LHCN-M2 (cell line): Measurements from ENCODE around the gene MGMT. TPM values are rescaled to one million over a fixed set of nuclear protein-coding genes. Genes with fewer than 3 reads are reported as not detected.

Experiments
- DNase-seq: peaks from one replicate; pipeline ENCODE4 v3.0.0-alpha.2; 2012; ENCODE audit warnings: low read depth
- total RNA-seq: library from RNA; depleted of rRNA; stranded (reverse); fragments of >200 nt; gene quantifications from 2 replicates; pipeline ENCODE4 v1.2.3, GENCODE V29; 2014

Gene MGMT
- total RNA-seq, 1 experiment from 2014 or later = 33.2 TPM

DNA sequence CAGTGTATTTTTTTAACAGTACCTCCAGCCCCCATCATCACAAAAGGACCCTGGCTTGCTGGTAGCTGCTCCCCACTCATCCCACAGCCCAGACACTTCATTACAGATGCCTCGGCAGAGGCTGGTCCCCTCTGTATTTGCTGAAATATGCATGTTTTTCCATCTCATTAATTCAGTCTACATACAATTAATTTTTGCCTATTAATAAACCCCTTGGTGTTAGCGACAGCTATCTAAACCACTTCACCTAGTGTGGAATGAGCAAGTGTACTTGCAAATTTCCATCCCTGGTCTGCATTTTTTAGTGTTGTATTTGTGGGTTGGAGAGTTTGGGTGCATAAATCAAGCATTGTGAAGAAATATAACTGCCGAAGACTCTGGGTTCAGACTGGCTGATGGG is 216.9 kb downstream of the MGMT start:
- no peak for DNase-seq

GRCh38 chr10:129685271-129685670 is 218.2 kb downstream of the MGMT start:
- DNase-seq = no peak

GRCh38 chr10:129689671-129690071 is 222.6 kb downstream of the MGMT start:
- no peak for DNase-seq

- no peak for DNase-seq
These were observed 223.4 kb downstream of the MGMT start for GRCh38 chr10:129690248-129691070.

DNA sequence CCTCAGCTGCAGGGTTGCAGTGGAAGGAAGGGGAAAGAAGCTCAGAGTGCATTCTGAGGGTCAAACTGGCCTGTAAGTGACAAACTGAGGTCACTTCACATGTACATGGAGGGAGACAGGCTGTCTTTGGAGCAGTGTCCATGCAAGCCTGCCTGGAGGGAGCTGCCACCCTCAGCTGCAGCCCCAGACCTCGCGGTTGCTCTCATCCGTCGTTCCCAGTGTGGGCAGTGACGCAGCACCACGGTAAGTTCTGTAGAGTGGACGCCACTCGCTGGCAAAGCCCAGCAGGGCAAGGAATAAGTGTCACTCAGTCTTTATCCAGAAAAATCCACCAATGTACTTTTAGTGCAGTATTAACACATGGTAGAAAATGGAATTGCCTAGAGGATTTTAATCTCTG is 225.7 kb downstream of the MGMT start:
- DNase-seq = no peak

DNA sequence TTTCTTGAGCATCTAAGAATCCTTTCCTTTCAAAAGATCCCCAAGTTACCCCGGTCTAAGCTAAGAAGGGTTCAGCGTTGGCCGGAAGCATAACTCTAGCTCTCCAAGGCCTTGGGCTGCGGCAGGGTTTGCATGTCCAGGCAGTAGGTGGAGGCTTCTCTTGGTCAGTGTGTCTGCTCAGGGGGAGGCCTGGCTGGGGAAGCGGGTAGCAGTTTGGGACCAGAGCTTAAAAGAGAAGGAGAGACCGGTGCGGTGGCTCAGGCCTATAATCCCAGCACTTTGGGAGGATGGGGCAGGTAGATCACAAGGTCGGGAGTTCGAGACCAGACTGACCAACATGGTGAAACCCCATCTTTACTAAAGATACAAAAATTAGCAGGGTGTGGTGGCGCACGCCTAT is 226.3 kb downstream of the MGMT start:
- DNase-seq = no peak

- no peak for DNase-seq
These were observed 227.1 kb downstream of the MGMT start for GRCh38 chr10:129694184-129694583.

GRCh38 chr10:129694691-129695243 is 227.7 kb downstream of the MGMT start:
- no peak for DNase-seq

DNA sequence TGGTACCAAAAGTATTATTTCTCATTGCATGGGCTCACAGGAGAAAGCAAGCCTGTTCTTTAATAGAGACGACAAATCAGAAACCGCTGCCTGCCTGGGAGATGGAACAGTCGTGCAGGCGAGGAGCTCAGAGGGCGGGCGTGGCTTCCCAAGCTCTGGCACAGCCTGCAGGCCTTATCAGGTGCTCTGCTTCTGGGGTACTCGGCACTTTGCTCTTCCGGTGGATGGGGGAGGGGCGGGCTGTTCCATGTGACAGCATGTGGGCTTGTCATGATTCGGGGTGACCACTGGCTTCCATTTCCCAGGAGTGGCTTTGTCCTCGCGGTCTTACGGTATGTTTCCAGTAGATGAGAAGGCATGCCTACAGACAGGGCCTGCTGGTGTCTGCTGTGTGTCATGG is 228.6 kb downstream of the MGMT start:
- DNase-seq = no peak

GRCh38 chr10:129696636-129697035 is 229.6 kb downstream of the MGMT start:
- no peak for DNase-seq

GRCh38 chr10:129697463-129698247 is 230.6 kb downstream of the MGMT start:
- no peak for DNase-seq

DNA sequence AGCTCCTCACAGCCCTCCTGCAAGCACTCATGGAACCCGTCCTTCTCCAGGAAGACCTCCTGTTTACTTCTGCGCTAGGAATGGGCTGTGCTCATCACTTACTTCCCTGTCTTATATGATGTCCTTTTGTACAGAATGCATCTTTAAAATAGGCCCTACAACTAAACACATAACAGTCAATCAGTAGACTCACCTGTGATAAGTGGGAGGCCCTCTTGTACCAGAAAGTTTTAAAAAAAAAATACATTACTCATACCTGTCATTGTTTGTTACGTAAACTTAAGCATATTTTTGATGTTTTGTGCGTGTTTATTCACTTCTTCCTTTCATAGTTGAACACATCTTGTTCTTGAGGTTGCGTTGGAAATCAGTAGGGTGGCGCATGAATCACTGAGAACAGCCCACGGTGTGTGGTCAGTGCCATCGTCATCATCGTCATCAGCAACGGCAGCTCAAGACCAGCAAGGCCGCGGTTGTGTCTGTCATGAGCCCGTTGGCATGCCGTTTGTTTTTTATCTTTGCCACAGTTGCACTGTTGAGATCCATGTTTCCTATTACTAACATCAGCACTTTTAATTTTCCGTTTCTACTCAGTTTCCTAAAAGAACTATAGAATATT is 232.8 kb downstream of the MGMT start:
- DNase-seq = no peak

DNA sequence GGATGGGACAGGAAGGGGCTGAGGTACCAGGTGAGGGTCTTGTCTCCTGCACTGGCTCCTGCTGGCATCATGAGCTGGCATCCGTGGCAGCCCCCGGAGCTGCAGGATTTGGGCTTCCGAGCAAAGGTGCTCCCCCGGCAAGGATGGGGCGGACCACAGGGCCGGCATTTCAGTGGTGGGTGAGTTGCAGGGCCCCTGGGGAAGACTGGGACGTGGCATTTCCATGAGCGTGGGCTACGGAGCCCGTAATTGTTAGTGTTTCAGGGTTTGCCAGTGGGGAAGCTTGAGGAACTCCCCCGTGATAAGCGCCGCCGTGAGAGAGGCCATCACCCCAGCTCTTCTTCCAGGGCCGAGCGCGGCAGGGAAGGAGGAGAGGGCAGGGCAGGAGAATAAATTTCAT is 235.6 kb downstream of the MGMT start:
- no peak for DNase-seq

- DNase-seq = no peak
These were observed 236.5 kb downstream of the MGMT start for GRCh38 chr10:129703287-129704137.

GRCh38 chr10:129704225-129704624 is 237.2 kb downstream of the MGMT start:
- DNase-seq = no peak

DNA sequence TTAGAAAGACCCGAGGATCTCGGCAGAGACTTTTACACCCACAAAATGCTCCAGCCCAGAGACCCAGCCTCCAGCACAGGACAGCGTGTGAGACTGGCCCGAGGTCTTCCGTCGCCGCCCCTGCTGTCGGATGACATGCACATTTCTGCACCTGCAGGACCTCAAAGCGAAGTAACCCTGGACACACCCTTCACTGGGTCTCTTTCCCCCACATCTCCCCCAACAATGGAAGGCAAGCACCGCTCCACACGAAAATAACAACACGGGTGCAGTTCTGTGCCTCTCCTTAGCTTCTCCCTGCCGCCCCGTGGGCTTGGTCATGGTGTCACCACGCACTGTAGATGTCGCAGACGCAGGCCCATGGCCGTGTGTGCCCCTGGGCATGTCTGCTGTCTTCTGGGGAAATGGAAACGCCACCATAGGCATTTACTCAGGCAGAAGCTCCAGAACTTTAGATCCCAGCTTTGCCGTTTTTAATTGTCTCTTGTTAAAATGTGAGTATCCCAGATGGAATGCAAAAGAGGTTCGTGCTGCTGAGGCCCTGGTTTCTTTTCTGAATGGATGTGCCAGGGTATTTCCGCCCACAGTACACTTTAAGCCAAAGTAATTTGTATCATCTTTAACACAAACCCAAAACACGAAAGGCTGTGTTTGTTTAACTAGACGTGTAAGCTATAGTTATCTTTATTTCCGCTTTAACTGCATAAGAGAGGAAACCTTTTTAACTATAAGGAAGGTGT is 237.9 kb downstream of the MGMT start:
- DNase-seq = no peak

DNA sequence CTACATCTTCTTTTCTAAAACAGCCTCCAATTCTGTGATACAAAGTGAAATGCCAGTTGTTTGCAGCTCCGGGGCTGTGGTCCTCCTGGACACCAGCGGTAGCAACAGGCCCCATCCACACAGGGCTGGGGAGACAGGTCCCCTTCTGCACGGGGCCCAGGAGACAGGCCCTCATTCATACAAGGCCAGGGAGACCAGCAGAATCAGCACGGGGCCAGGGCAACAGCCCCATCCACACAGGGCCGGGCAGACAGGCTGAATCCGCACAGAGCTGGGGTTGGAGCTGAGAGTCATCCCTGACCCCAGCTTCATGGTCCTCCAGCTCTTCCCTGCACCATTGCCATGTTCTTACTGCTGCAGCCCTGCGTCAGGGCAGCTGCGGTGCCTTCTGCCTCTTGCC is 238.6 kb downstream of the MGMT start:
- DNase-seq = no peak

DNA sequence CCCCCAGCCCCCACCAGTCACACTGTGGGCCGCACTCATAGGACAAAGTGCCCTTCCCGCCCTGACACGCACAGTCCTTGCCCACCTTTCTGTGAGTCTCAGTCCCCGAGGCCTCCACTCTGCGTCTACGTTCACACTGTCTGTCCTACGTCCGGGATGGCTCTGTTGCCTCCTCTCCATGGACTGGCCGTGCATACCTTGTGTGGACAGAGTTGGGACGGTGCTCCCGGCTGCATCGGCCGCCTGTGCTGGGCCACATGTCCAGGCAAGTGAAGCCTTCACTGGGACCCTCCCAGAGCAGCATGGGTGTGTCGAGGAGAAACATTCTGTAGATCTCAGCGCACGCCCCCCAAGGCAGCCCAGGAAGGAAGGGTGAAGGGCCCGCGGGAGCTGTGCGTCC is 239.0 kb downstream of the MGMT start:
- no peak for DNase-seq

DNA sequence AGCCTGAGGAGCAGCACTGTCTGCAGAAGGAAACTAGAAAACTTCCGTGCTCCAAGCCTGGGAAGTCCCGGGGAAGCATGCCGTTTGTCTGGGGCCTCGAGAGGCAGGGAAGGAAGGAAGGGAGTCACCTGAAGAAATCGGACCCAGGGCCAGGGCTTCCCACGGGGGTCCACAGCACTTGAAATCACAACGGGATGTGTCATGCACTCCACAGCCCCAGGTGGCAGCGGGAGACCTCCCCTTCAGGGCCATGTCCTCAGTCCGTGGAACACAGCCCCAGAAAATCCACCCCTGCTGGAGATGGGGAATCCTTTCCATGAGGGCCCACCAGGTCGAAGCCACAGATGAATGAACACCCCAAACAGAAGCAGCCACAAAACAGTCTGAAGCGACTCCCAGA is 239.5 kb downstream of the MGMT start:
- no peak for DNase-seq
